A673 (cell line): ENCODE data around the gene PLXND1.

Experiments
- CTCF ChIP-seq: fragments of 300-800, 200-600 bp; sonication (generic); conservative IDR thresholded peaks from 2 replicates; pipeline ENCODE4 v1.5.1; 2017; ENCODE audit warnings: low read depth, mild to moderate bottlenecking, antibody characterized with exemption, low read length, moderate library complexity, mixed read lengths
- EZH2 ChIP-seq: fragments of 200-600 bp; sonication (generic); IDR thresholded peaks from 2 replicates; pipeline ENCODE4 v1.6.1; 2017; ENCODE audit warnings: borderline replicate concordance, low read depth, mild to moderate bottlenecking, mixed read lengths, antibody characterized with exemption, low read length; ENCODE audit not compliant: poor library complexity, severe bottlenecking

- TF ChIP-seq EZH2: no peak
- no peak for TF ChIP-seq CTCF
Measured at GRCh38 chr3:129610276-129610675, 3.8 kb upstream of the PLXND1 start.
